Retinal pigment epithelial cell (primary cell): ENCODE results near the gene MROH9.

Experiments used
- DNase-seq: peaks from one replicate; pipeline ENCODE4 v3.0.0-alpha.2; 2010; ENCODE audit warnings: low read depth
- H3K4me3 ChIP-seq: 2 replicates; pipeline ENCODE4 v1.5.1; 2011; ENCODE audit warnings: mild to moderate bottlenecking, low read length, control low read depth, moderate library complexity
- CTCF ChIP-seq: conservative IDR thresholded peaks from 2 replicates; pipeline ENCODE4 v1.5.1; 2011; ENCODE audit warnings: low read depth, low read length, control low read depth, inconsistent platforms

The MROH9 gene

DNA sequence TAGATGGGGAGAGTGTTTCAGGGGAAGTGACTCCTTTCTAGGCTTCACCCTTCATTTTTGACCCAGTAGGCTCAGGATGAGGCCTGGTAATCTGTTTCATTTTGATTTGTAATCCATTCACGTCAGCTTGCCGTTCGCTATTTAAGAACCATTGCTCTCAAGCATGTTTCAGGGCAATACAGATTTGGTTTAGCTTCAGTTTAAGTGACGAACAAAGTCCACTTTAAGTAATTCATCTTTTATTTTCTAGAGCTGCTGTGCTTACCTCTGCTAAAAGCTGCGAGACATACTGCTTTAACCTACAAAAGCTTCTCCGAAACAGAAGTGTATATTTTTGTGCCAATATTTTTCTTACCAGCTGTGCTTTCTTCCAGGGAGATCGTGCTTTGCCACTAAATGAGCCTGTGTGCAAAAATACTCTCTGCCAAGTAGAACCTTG, 146.4 kb downstream of the MROH9 start:
- TF ChIP-seq CTCF, result no peak
- H3K4me3 ChIP-seq, result no peak overlapping the region
- no peak for DNase-seq

DNA sequence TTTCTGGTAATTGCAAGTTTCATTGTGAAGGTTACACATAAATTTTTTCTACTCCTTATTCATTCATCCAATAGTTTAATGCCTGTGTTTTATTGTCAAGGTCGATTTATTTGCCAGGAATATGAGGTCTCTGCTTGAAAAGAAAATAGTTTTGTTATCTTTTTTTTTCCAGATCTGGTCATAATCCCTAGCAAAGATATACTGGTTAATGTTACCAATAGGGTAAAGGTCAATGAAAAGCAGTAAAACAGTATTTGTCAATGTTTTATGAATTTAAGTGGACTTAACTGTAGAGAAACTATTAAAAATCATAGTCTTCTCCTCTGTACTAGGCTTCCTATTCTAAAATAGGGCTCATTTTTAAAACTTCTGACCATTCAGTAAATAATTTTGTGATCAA, 147.3 kb downstream of the MROH9 start:
- no peak overlapping the region for H3K4me3 ChIP-seq
- no peak for TF ChIP-seq CTCF
- no peak for DNase-seq

DNA sequence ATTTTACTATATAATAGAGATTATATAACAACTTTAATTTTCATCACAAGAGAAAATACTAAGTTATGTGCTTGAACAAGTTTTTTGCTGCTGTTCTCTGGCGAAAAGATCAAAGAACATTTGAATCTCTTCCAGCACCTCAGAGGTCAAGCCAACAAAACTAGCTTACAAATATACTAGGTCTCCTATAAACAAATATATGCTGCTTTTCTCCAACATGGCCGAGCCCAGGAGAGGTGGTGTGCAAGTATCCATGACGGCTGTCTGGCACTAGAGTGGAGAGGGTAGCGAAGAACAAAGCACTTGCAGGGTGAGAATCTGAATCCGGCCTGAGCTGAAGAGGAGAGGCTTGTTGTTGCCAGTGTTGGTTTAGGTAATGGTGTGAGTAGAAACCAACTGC, 147.9 kb downstream of the MROH9 start:
- DNase-seq, result no peak
- TF ChIP-seq CTCF, result no peak
- no peak overlapping the region for H3K4me3 ChIP-seq

- TF ChIP-seq CTCF, result no peak
- DNase-seq, result no peak
- no peak overlapping the region for H3K4me3 ChIP-seq
These were observed 148.8 kb downstream of the MROH9 start for GRCh38 chr1:171084091-171084490.

DNA sequence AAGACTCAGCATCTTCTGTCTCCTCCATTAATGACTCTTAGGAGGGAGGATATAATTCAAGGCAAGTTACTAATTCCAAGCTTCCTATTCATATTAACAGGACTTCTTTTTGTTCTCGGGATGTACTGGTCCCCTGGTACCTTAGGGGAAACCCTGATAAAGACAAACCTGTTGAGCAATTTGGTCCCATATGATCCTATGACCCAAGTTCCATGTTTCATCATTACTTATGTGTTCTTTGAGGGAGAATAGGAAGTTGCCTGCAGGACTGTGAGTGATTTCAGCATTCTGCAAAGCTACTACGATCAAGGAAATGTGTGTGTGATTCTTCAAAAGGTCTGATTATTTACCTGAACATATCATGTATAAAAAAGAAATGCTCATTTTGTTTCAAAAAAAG, 149.5 kb downstream of the MROH9 start:
- H3K4me3 ChIP-seq, result no peak overlapping the region
- no peak for DNase-seq
- no peak for TF ChIP-seq CTCF

DNA sequence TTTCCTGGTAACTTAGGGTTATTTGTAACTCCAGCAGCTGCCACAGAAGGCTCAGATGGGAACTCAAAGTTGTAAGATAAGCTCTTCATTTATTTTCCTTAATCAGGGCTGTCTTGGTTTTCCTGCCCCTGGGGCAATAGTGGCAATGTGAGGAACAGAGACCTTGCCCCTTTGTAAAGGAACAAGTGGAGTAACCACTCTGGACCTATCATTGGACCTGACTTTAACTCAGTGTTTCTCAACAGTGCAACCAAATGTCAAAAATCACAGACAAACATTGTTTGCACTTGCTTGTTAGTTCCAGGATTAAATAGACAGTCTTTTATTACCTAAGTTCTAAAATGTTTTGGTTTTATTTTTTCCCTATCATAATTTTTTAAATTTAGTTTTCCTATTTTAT, 152.6 kb downstream of the MROH9 start:
- DNase-seq, result no peak
- TF ChIP-seq CTCF, result no peak
- H3K4me3 ChIP-seq, result no peak overlapping the region

DNA sequence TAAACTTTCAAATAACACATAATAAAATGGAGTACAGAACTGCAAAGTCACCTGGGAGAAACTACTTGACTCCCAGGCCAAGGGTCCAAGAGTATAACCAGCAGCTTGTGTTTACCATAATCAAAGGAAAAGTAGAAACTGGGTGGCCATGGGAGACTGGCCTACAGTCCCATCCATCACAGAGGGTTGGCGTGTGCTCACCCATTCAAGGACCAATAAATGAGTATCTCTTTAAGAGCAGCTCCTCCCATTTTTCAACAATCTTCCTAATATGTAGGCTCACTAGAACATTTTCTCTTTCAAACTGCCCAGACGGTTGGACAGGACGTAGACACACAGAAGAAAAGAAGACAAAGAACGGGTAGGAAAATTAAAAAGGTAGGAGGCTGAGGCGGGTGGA, 155.3 kb downstream of the MROH9 start, which contains the start of gene FMO3:
Gene FMO3 (plus strand): TSS at position 302 of the 400 bp plus-strand sequence. CDS start 1,754 bp downstream, outside the sequence.
- DNase-seq, result no peak
- TF ChIP-seq CTCF, result no peak
- no peak within 1 kb of the TSS for H3K4me3 ChIP-seq
